Ascending aorta (tissue), 2 donors: ENCODE results near the gene ZNF367. TPM values are rescaled to one million over a fixed set of nuclear protein-coding genes. Genes with fewer than 3 reads are reported as not detected.
"Not testable (repeated sequence)": the region's sequence is repeated elsewhere in the genome, so short reads cannot be mapped to it uniquely, and the experiment has no call there.

Source experiments
- DNase-seq, 2 donors: peaks; one replicate each; pipeline ENCODE4 v3.0.0-alpha.2; 2019; ENCODE audit warnings: low spot score in 2 of 2
- H3K27ac ChIP-seq, 2 donors: fragments of 200-600 bp; sonication (generic); one replicate each; pipeline ENCODE4 v1.5.1; 2016 to 2017; ENCODE audit warnings: mild to moderate bottlenecking in 1 of 2
- H3K27me3 ChIP-seq: fragments of 200-600 bp; sonication (generic); one replicate; pipeline ENCODE4 v1.5.1; 2017
- H3K36me3 ChIP-seq, 2 donors: fragments of 200-600 bp; sonication (generic); one replicate each; pipeline ENCODE4 v1.5.1; 2016
- H3K4me1 ChIP-seq, 2 donors: fragments of 200-600 bp; sonication (generic); one replicate each; pipeline ENCODE4 v1.5.1; 2016 to 2017; ENCODE audit warnings: mild to moderate bottlenecking in 1 of 2
- H3K4me3 ChIP-seq, 2 donors: fragments of 200-600 bp; sonication (generic); one replicate each; pipeline ENCODE4 v1.5.1; 2016 to 2017; ENCODE audit warnings: mild to moderate bottlenecking in 1 of 2
- H3K9me3 ChIP-seq, 2 donors: fragments of 200-600 bp; sonication (generic); one replicate each; pipeline ENCODE4 v1.5.1; 2016
- intact Hi-C: fragments of 100-400 bp; cut with DNase I; formaldehyde crosslinking; loops from one replicate; pipeline ENCODE4 v1.15.1; 2023
- total RNA-seq: library from RNA; depleted of rRNA; stranded (reverse); fragments of >200 nt; gene quantifications from one replicate; pipeline ENCODE4 v1.1.0, GENCODE V29; 2016
- TF ChIP-seq, protein P1 (sequence below), 3 experiments: fragments of 200-600 bp in 2 of 3; fragments of 450-650 bp in 1 of 3; sonication (generic) in 2 of 3; IDR thresholded peaks; one replicate each; pipeline ENCODE4 v1.5.1; 2016 to 2019; ENCODE audit warnings: antibody characterized with exemption in 3 of 3, mild to moderate bottlenecking in 1 of 3, moderate library complexity in 1 of 3

Gene ZNF367
- total RNA-seq, 1 donor from 2014 or later = 3.9 TPM

DNA sequence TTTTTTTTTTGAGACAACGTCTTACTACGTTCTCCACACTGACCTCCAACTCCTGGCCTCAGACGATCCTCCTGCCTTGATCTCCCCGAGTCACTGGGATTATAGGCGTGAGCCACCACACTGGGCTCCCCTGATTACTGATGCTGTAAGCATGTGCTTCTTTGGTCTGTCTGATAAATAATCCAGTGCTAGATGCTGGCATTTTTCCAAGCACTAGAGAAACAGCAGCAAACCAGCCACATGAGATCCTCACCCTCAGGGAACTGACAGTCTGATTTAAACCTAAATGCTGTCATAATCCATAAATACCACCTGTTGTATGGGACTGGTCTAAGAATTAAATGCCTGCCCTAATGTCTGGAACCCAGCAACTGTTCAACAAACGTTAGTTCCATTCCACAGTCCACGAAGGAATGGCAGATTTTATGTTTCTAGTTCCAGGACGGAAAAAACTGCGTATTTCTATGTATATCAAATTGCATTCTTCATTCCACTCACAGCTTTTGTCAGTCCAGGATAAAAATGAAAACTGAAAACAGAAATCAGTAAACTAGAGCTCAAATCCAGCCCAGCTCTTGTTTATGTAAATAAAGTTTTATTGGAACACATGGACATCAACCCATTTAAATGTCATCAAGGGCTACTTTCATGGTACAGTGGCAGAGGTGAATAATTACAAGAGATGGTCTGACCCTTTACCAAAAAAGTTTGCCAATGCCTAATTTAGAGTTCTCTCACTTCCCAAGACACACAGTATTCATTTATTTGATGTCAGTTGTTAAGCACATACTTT, 54.8 kb downstream of the ZNF367 start:
- Histone ChIP-seq H3K4me1 (no peaks in the 10 kb centered on the region), H3K9me3 (no peaks in the 10 kb centered on the region), H3K36me3 (peaks cover 21 to 50% of the 10 kb centered on the region in 2 donors), H3K27me3 (no peaks in the 10 kb centered on the region), H3K4me3 (no peak overlapping the region), H3K27ac (no peak overlapping the region)
- DNase-seq = no peak
- TF ChIP-seq, protein P1, sequence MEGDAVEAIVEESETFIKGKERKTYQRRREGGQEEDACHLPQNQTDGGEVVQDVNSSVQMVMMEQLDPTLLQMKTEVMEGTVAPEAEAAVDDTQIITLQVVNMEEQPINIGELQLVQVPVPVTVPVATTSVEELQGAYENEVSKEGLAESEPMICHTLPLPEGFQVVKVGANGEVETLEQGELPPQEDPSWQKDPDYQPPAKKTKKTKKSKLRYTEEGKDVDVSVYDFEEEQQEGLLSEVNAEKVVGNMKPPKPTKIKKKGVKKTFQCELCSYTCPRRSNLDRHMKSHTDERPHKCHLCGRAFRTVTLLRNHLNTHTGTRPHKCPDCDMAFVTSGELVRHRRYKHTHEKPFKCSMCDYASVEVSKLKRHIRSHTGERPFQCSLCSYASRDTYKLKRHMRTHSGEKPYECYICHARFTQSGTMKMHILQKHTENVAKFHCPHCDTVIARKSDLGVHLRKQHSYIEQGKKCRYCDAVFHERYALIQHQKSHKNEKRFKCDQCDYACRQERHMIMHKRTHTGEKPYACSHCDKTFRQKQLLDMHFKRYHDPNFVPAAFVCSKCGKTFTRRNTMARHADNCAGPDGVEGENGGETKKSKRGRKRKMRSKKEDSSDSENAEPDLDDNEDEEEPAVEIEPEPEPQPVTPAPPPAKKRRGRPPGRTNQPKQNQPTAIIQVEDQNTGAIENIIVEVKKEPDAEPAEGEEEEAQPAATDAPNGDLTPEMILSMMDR (IDR thresholded peaks at IDR 0.05) = no peak
- intact Hi-C loops = no loop called here

DNA sequence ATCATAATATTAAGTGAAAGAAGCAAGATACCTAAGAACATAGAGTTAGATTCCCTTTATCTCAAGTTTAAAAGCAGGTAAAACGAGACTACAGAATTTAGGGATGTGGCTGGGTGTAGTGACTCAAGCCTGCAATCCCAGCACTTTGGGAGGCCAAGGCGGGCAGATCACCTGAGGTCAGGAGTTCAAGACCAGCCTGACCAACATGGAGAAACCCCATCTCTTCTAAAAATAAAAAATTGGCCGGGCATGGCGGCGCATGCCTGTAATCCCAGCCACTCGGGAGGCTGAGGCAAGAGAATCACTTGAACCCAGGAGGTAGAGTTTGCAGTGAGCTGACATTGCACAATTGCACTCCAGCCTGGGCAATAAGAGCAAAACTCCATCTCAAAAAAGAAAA, 56.1 kb downstream of the ZNF367 start:
- H3K4me3 ChIP-seq, DNase-seq, H3K4me1 ChIP-seq, intact Hi-C loops, H3K9me3 ChIP-seq, H3K27me3 ChIP-seq, H3K27ac ChIP-seq: not testable (repeated sequence)
- peaks cover 26 to 54% of the 10 kb centered on the region in 2 donors for H3K36me3 ChIP-seq

GRCh38 chr9:96361668-96362067, 56.5 kb downstream of the ZNF367 start:
- no peaks in the 10 kb centered on the region for H3K9me3 ChIP-seq
- H3K36me3 ChIP-seq = peaks cover 30 to 59% of the 10 kb centered on the region in 2 donors
- no peak overlapping the region for H3K27ac ChIP-seq
- H3K27me3 ChIP-seq = no peaks in the 10 kb centered on the region
- H3K4me1 ChIP-seq = no peaks in the 10 kb centered on the region
- TF ChIP-seq, protein P1 (IDR thresholded peaks at IDR 0.05) = no peak
- no peak overlapping the region for H3K4me3 ChIP-seq
- no peak for DNase-seq
- intact Hi-C loops = no loop called here

DNA sequence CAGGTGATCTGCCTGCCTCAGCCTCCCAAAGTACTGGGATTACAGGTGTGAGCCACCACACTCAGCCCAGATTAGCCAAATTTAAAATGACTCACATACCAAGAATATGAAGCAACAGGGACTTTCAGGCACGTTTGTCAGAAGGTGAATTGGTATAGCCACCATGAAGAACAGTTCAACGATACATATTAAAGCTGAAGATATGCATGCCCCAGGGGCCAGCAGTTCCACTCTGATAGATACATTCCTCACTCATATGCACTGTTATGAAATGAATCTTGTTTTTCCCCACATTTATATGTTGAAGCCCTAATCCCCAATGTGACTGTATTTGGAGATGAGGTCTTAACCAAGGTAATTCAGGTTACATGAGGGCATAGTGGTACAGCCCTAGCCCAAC, 57.2 kb downstream of the ZNF367 start:
- H3K36me3 ChIP-seq = peaks cover 32 to 64% of the 10 kb centered on the region in 2 donors
- no peaks in the 10 kb centered on the region for H3K27me3 ChIP-seq
- no peak overlapping the region for H3K27ac ChIP-seq
- intact Hi-C loops = no loop called here
- DNase-seq = no peak
- TF ChIP-seq, protein P1 (IDR thresholded peaks at IDR 0.05) = no peak
- H3K9me3 ChIP-seq = no peaks in the 10 kb centered on the region
- no peaks in the 10 kb centered on the region for H3K4me1 ChIP-seq
- H3K4me3 ChIP-seq = no peak overlapping the region

- H3K4me3 ChIP-seq, H3K27ac ChIP-seq, intact Hi-C loops, H3K9me3 ChIP-seq, DNase-seq, H3K27me3 ChIP-seq, H3K4me1 ChIP-seq: not testable (repeated sequence)
- peaks cover 32 to 69% of the 10 kb centered on the region in 2 donors for H3K36me3 ChIP-seq
These were observed 57.6 kb downstream of the ZNF367 start for GRCh38 chr9:96360523-96360922.

- Histone ChIP-seq H3K27me3 (no peaks in the 10 kb centered on the region), H3K4me1 (no peaks in the 10 kb centered on the region), H3K4me3 (no peak overlapping the region), H3K36me3 (peaks cover 15 to 32% of the 10 kb centered on the region in 2 donors), H3K9me3 (no peaks in the 10 kb centered on the region), H3K27ac (no peak overlapping the region)
- intact Hi-C loops = no loop called here
- TF ChIP-seq, protein P1 (IDR thresholded peaks at IDR 0.05) = no peak
- no peak for DNase-seq
These were observed 67.3 kb downstream of the ZNF367 start for GRCh38 chr9:96350866-96351265.
